ENCODE measurements around the gene CFHR1.
"Not testable (repeated sequence)": the region's sequence is repeated elsewhere in the genome, so short reads cannot be mapped to it uniquely, and the experiment has no call there.

The CFHR1 gene

GRCh38 chr1:196819531-196819930, at the start of gene CFHR1:
TSS of gene CFHR1 (plus strand) at chr1:196819731. CDS start at chr1:196819845, 114 bp downstream.
- DNase-seq, result not testable (repeated sequence)

GRCh38 chr1:196769823-196770222, 49.7 kb upstream of the CFHR1 start:
- DNase-seq, result not testable (repeated sequence)

DNA sequence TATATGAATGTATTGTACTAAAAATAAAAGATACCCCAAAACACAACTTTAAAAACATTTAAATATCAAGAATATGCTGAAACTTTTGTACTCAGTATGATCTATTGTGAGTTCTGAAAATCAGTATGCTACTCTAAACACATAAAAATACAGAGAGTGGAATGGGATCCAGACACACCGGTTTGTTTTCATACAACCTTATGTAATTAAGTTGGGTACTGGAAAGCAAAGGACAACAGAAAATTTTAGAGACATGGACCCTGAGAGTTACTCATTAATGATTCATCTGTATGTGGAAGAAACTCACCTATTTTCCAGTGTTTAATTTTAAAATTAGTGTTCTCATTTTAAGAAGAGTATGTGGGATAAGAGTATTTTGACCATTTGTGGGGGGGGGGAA, 45.8 kb upstream of the CFHR1 start:
- no peak for DNase-seq

DNA sequence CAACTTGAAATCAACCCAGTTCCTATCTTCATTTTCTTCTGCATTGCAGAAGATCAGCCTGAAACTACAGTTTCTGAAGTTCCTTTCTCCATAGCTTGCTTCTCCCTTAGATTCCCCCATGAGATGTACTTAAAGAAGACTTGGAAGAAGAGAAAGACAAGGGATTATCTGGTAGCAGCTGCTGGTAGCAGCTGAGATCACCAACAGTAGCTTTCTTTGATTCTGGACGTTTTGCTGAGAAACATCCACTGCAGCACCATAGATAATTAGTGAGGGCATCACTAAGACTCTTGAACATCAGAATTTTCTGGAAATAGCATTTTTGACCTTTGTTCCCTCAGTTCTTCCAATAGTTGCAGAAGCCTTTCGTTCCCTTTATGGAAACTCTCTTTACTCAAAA, 45.4 kb upstream of the CFHR1 start:
- no peak for DNase-seq

DNA sequence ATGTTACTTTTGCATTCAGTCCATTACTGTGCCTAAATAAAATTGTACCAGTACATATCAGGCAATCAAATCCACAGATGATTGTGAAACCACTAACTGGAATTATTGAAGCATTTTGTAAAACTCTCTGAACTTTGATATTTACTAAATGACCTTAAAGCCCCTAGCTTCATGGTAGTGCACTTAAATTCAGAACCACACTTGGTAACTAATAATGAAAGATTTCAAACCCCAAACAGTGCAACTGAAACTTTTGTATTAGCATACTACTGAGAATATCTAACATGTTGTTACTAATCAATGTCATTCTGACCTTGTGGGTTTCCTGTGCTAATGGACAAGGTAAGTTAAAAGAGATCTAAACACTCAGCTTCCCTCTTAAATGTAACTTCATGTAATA, 44.9 kb upstream of the CFHR1 start, which contains the start of gene CFHR3:
CFHR3 (plus strand) TSS at position 238 of the 400 bp plus-strand sequence; CDS start at position 285, 47 bp downstream.
- DNase-seq, result no peak

DNA sequence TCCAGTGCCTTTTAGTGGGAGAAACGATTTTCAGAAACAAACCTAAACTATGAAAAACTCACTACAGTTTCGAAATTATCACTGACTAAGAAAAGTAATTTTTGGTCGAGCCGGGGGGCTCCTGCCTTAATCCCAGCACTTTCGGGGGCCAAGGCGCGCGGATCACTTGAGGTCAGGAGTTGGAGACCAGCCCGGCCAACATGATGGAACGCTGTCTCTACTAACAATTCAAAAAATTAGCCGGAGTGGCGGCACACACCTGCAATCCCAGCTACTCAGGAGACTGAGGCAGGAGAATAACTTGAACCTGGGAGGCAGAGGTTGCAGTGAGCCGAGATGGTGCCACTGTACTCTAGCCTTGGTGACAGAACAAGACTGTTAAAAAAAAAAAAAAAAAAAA, 41.9 kb upstream of the CFHR1 start:
- no peak for DNase-seq

DNA sequence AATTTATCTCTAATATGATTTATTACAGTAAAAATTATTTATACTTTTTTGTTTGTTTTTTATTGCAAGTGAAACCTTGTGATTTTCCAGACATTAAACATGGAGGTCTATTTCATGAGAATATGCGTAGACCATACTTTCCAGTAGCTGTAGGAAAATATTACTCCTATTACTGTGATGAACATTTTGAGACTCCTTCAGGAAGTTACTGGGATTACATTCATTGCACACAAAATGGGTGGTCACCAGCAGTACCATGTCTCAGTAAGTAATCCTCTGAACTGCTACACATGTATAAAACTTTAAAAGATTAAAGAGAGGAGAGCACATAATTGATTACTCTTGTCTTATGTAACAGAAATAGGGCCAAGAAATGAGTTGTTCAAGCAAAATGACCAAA, 40.4 kb upstream of the CFHR1 start:
- DNase-seq, result no peak

GRCh38 chr1:196791252-196791651, 28.3 kb upstream of the CFHR1 start:
- not testable (repeated sequence) for DNase-seq

DNA sequence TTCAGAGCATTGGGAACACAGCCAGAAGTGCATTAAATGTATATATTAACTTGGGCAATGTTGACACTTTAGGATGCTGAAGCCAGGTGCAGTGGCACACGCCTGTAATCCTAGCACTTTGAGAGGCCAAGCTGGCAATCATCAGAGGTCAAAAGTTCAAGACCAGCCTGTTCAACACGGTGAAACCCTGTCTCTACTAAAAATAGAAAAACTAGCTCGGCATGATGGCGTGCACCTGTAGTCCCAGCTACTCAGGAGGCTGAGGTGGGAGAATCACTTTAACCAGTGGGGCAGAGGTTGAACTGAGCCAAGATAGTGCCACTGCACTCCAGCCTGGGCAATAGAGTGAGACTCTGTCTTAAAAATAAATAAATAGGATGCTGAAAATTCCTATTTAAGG, 25.4 kb upstream of the CFHR1 start:
- DNase-seq, result not testable (repeated sequence)

GRCh38 chr1:196797891-196798290, 21.6 kb upstream of the CFHR1 start:
- DNase-seq, result no peak

DNA sequence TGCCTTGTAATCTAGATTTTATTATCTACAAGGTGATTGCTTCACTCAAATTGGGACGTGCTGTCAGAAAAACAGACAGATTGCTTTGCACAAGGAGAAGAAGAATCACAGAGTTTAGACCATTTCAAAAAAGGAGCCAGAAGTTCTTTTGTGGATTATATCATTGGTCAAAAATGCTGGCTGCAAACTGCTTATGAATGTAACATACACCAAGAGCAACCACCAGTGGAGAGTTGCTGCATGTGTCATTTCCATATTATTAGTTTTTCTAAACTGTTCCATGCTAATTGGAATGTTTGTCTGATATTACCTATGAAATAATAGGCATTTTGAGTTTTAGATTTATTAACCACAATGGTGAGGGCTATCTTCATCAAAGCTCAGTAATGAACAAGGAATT, 17.6 kb upstream of the CFHR1 start:
- DNase-seq, result not testable (repeated sequence)

DNA sequence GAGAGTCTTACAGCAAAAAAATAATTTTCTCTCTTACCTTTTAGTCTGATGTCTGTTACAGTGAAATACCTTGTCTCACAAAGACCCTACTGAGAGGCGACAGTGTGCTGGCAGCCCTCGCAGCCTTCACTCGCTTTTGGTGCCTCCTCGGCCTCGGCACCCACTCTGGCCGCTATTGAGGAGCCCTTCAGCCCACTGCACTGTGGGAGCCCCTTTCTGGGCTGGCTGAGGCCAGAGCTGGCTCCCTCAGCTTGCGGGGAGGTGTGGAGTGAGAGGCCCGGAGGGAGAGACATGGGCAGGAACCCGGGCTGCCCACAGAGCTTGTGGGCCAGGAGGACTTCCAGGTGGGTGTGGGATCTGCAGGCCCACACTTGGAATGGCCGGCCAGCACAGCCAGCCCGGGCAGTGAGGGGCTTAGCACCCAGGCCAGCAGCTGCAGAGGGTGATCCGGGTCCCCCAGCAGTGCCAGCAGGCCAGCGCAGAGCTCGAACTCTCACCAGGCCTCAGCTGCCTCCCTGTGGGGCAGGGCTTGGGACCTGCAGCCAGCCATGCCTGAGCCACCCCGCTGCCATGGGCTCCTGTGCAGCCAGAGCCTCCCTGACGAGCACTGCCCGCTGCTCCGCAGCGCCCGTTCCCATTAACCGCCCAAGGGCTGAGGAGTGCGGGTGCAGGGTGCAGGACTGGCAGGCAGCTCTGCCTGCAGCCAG, 10.8 kb upstream of the CFHR1 start:
- no peak for DNase-seq

DNA sequence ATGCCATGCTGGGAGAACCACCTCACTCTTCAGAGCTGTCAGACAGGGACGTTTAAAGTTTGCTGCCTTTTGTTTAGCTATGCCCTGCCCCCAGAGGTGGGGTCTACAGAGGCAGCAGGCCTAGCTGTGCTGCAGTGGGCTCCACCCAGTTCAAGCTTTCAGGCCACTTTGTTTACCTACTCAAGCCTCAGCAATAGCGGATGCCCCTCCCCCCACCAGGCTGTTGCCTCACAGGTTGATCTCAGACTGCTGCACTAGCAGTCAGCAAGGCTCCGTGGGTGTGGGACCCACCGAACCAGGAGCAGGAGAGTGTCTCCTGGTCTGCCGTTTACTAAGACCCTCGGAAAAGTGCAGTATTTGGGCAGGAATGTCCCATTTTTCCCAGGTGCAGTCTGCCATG, 2.1 kb upstream of the CFHR1 start:
- DNase-seq, result not testable (repeated sequence)

DNA sequence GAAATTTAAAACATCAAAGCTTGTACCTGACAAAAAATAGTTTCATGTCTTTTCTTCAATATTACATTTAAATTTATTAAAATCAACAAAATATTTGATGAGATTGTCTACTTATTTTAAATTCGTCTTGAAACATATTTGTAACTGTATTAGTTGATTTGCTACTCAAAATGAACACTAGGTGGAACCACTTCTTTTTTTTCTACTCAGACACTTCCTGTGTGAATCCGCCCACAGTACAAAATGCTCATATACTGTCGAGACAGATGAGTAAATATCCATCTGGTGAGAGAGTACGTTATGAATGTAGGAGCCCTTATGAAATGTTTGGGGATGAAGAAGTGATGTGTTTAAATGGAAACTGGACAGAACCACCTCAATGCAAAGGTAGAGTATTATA, 8.3 kb downstream of the CFHR1 start:
- peak; percentile 15 for DNase-seq

DNA sequence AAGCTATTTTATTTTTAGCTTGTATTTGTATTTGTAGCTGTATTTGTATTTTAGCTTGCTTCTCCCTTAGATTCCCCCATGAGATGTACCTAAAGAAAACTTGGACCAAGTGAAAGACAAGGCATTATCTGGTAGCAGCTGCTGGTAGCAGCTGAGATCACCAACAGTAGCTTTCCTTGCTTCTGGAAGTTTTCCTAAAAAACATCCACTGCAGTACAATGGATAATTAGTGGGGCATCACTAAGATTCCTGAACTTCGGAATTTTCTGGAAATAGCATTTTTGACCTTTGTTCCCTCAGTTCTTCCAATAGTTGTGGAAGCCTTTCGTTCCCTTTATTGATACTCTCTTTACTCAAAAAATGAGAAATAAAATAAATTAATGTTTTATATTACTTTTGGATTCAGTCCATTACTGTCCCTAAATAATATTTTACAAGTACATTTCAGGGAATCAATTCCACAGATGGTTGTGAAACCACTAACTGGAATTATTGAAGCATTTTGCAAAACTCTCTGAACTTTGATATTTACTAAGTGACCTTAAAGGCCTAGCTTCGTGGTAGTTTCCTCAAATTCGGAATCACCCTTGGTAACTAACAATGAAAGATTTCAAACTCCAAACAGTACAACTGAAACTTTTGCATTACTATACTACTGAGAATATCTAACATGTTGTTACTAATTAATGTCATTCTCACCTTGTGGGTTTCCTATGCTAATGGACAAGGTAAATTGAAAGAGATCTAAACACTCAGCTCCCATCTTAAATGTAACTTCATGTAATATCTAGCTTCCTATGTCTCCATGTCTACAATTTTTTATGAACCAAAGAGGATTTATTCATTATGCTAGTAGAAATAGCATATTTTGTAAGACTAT, 30.3 kb downstream of the CFHR1 start:
- DNase-seq, result not testable (repeated sequence)

DNA sequence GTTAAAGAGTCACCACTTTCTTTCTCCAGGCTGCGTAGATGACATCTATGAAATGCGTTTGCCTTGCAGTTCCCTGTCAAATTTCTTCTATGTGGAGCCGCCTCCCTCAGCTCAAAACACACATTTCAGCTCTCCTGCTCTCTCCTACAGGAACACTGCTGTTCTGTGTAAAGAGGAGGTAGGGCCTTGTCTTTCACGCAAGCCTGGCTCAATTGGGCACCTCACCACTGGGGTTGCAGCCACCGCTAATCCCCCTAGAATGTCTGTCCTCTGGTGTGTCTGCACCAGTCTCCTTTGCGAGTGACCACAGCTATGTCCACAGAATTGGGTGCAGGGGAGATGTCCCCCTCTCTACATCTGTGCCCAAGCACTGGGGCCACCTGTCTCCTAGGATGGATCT, 36.5 kb downstream of the CFHR1 start:
- DNase-seq, result no peak

DNA sequence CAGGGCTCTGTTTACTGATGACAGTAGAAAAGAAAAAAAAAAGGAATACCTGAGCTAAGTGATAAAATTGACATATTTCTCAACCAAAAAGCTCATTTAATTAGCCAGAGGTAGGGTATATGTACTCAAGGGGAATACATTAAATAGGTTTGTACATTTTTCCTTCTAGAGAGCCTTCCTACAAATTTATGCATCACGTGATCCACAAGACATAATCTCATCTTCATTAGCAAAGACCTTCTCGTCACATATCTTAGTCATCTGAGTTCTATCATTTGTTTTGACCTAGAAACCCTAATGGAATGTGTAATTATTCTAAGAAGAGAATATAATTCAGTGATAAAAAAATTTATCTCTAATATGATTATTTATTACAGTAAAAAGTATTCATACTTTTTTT, 37.7 kb downstream of the CFHR1 start:
- DNase-seq, result no peak

DNA sequence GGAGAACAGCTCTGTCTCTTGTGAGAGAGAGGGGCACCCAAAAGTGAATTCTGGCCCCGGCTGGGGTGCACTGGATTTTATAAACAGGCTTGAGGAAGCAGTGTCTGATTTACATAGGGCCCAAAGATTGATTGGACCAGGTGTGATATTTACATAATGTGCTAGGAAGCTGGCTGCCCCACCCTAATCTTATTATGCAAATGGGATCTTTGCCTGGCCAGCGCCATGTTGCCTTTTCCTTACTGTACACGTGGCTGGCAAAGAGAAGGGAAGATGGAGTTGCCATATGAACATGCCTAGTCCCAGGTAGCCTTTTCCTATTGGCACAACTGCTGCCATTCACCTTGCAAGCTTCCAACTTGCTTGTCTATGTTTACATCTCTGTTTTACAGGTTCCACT, 39.3 kb downstream of the CFHR1 start:
- DNase-seq, result no peak

GRCh38 chr1:196860323-196860884, 40.9 kb downstream of the CFHR1 start:
- no peak for DNase-seq

- DNase-seq, result no peak
These were observed 41.9 kb downstream of the CFHR1 start for GRCh38 chr1:196861429-196861828.

GRCh38 chr1:196866974-196867373, 47.4 kb downstream of the CFHR1 start:
- no peak for DNase-seq

DNA sequence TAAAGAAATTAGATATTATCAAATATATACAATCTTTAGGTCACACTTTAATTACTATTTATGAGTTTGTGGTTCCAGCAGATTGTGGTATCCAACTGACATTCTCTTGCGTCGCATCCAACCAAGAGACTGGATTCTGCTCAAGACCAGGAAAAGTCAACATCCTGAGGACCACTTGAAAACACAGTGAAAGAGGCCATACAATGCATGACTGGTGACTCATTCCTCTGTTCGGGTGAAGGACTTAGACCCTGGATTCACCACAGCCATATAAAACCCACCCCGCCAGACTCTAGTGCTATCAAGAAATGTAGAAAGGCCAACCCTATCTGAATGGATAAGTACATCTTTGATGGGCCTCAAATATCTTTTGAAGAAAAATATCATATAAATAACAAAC, 53.9 kb downstream of the CFHR1 start:
- DNase-seq, result no peak

GRCh38 chr1:196875935-196876334, 56.4 kb downstream of the CFHR1 start:
- no peak for DNase-seq

- DNase-seq, result no peak
These were observed 58.4 kb downstream of the CFHR1 start for GRCh38 chr1:196877964-196878363.
